ENCODE measurements around the gene BCAP31.

GRCh38 chrX:153708415-153708814, 15.8 kb downstream of the BCAP31 start:
- no peak for TF ChIP-seq RBFOX2 (IDR thresholded peaks at IDR 0.05; ENCODE audit: low read depth, low read length)
- peak; percentile 84 for TF ChIP-seq CTCF (CRISPR knock-in tag; IDR thresholded peaks at IDR 0.05)
- no peak for TF ChIP-seq CEBPB (IDR thresholded peaks at IDR 0.05; ENCODE audit: borderline replicate concordance, low read depth, low read length)
- no peak for TF ChIP-seq EZH2 (conservative IDR thresholded peaks at IDR 0.05; ENCODE audit: low read depth, low read length)
- no peak for TF ChIP-seq MTA3 (CRISPR knock-in tag; IDR thresholded peaks at IDR 0.05)
- no peak for TF ChIP-seq IRF1 (CRISPR knock-in tag; IDR thresholded peaks at IDR 0.05; ENCODE audit: low read depth)
- TF ChIP-seq SRSF1 (optimal IDR thresholded peaks at IDR 0.05; ENCODE audit: low read depth, low read length), result no peak
- TF ChIP-seq HDAC6 (IDR thresholded peaks at IDR 0.05; ENCODE audit: low read depth, low read length), result no peak

Measured in HepG2 (cell line).